ENCODE results near the gene ANP32E. TPM values are rescaled to one million over a fixed set of nuclear protein-coding genes. Genes with fewer than 3 reads are reported as not detected.
"Not testable (repeated sequence)": the region's sequence is repeated elsewhere in the genome, so short reads cannot be mapped to it uniquely, and the experiment has no call there.

Gene ANP32E
- total RNA-seq, 1 donor from 2014 or later = 48.9 TPM

DNA sequence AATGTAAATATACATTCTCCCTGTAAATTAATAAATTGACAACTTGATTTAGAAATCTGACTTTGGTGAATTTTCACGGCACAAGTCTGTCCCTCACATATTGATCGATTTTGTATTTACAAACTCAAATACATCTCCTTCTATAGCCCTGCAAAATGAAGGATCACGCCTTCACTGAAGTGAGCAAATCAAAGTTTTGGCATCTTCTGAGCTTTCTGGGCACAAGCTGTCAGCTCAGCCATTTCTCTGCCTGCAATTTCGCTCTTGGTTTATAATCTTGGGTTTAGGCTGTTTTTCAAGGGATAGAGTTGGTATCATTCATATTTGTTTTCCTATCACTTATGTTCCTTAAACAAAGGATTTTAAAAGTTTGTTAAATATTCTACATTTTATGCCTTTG is 25.8 kb downstream of the ANP32E start:
- Histone ChIP-seq H3K9ac (ENCODE audit: low read length) (no peak overlapping the region), H3K4me2 (ENCODE audit: low read length) (no peak overlapping the region), H3K79me2 (ENCODE audit: insufficient read depth, low read length) (no peaks in the 10 kb centered on the region), H3K9me3 (ENCODE audit: insufficient read depth, low read depth, low read length) (no peaks in the 10 kb centered on the region), H2AFZ (ENCODE audit: low read depth, low read length) (no peak overlapping the region), H3K27me3 (ENCODE audit: insufficient read depth, low read length) (no peaks in the 10 kb centered on the region), H3K4me3 (ENCODE audit: insufficient read depth, low read depth, low read length) (no peak overlapping the region), H4K20me1 (ENCODE audit: insufficient read depth, low read length) (no peaks in the 10 kb centered on the region), H3K36me3 (ENCODE audit: insufficient read depth, low read length) (no peaks in the 10 kb centered on the region), H3K4me1 (ENCODE audit: insufficient read depth, low read length) (no peaks in the 10 kb centered on the region), H3K27ac (ENCODE audit: low read depth, low read length) (no peak overlapping the region)
- Mint-ChIP-seq H3K9me3 (ENCODE audit: unreplicated experiment) (no peaks in the 10 kb centered on the region), H3K4me3 (ENCODE audit: unreplicated experiment) (no peak overlapping the region), H3K27me3 (ENCODE audit: low read depth, unreplicated experiment) (peaks cover 4% of the 10 kb centered on the region), H3K27ac (ENCODE audit: unreplicated experiment) (no peak overlapping the region), H3K4me1 (ENCODE audit: low read depth, unreplicated experiment) (peaks cover 2% of the 10 kb centered on the region), H3K36me3 (ENCODE audit: low read depth, unreplicated experiment) (no peaks in the 10 kb centered on the region)
- no peak for TF ChIP-seq EZH2 (IDR thresholded peaks at IDR 0.05; ENCODE audit: insufficient read depth, low read length)
- TF ChIP-seq CTCF (IDR thresholded peaks at IDR 0.05; ENCODE audit: insufficient read depth, low read depth, low read length) = no peak
- FAIRE-seq (no peak), DNase-seq (ENCODE audit: low read depth) (no peak)

DNA sequence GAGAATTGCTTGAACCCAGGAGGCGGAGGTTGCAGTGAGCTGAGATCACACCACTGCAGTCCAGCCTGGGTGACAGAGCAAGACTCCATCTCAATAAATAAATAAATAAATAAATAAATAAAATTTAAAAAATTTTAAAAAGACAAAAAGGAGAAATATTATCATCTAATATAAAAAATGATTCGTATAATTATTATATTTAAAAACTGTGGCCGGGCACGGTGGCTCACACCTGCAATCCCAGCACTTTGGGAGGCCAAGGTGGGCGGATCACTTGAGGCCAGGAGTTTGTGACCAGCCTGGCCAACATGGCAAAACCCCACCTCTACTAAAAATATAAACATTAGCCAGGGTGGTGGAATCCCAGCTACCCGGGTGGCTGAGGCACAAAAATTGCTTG is 27.5 kb downstream of the ANP32E start:
- H3K27me3 Mint-ChIP-seq (ENCODE audit: low read depth, unreplicated experiment); H3K9me3 ChIP-seq (ENCODE audit: insufficient read depth, low read depth, low read length); H3K4me2 ChIP-seq (ENCODE audit: low read length); H3K4me3 Mint-ChIP-seq (ENCODE audit: unreplicated experiment); H2AFZ ChIP-seq (ENCODE audit: low read depth, low read length); H3K27me3 ChIP-seq (ENCODE audit: insufficient read depth, low read length); H3K9me3 Mint-ChIP-seq (ENCODE audit: unreplicated experiment); H3K36me3 Mint-ChIP-seq (ENCODE audit: low read depth, unreplicated experiment); H3K36me3 ChIP-seq (ENCODE audit: insufficient read depth, low read length); FAIRE-seq; H3K4me3 ChIP-seq (ENCODE audit: insufficient read depth, low read depth, low read length); H3K27ac Mint-ChIP-seq (ENCODE audit: unreplicated experiment); DNase-seq (ENCODE audit: low read depth); H3K27ac ChIP-seq (ENCODE audit: low read depth, low read length); H3K79me2 ChIP-seq (ENCODE audit: insufficient read depth, low read length); H3K4me1 ChIP-seq (ENCODE audit: insufficient read depth, low read length); H3K4me1 Mint-ChIP-seq (ENCODE audit: low read depth, unreplicated experiment); H4K20me1 ChIP-seq (ENCODE audit: insufficient read depth, low read length); H3K9ac ChIP-seq (ENCODE audit: low read length): not testable (repeated sequence)

DNA sequence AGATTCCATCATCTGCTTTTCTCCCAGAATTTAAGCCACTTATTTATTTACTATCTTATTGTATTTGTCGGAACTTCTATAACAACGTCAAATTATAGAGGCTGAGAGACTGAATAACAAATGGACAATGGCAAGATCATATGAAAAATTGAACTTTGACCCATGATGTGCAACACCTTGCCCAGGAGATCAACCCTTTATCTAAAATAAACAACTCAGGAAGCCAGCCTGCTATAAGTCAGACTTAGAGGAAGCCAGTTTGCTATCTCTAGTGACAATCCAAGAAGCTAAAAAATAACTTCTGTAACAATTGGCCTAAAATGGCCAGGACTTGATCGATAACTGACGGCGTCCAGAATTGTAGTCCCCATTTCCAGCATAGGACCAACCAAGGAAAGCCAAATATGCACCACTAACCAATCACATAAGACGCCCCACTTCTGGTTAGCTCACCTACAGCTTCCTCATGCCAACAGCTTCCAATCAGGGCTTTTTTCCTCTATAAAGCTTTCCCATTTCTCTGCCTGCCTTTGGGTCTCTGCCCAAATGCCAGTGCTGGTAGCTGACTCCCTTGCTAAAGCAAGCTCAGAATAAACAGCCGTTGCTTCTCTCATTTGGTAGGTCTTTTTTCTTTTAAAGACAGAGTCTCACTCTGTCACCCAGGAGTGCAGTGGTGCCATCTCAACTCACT is 28.5 kb downstream of the ANP32E start:
- H3K27ac ChIP-seq (ENCODE audit: low read depth, low read length) = no peak overlapping the region
- no peak overlapping the region for H3K4me3 ChIP-seq (ENCODE audit: insufficient read depth, low read depth, low read length)
- no peaks in the 10 kb centered on the region for H4K20me1 ChIP-seq (ENCODE audit: insufficient read depth, low read length)
- H3K36me3 ChIP-seq (ENCODE audit: insufficient read depth, low read length) = no peaks in the 10 kb centered on the region
- DNase-seq (ENCODE audit: low read depth) = no peak
- Mint-ChIP-seq H3K4me3 (ENCODE audit: unreplicated experiment) (no peak overlapping the region), H3K27ac (ENCODE audit: unreplicated experiment) (peak overlapping the region; percentile 18), H3K36me3 (ENCODE audit: low read depth, unreplicated experiment) (no peaks in the 10 kb centered on the region), H3K27me3 (ENCODE audit: low read depth, unreplicated experiment) (peaks cover 4% of the 10 kb centered on the region), H3K9me3 (ENCODE audit: unreplicated experiment) (no peaks in the 10 kb centered on the region), H3K4me1 (ENCODE audit: low read depth, unreplicated experiment) (no peaks in the 10 kb centered on the region)
- no peak overlapping the region for H3K9ac ChIP-seq (ENCODE audit: low read length)
- no peaks in the 10 kb centered on the region for H3K9me3 ChIP-seq (ENCODE audit: insufficient read depth, low read depth, low read length)
- no peaks in the 10 kb centered on the region for H3K4me1 ChIP-seq (ENCODE audit: insufficient read depth, low read length)
- no peak overlapping the region for H3K4me2 ChIP-seq (ENCODE audit: low read length)
- H2AFZ ChIP-seq (ENCODE audit: low read depth, low read length) = no peak overlapping the region
- H3K27me3 ChIP-seq (ENCODE audit: insufficient read depth, low read length) = no peaks in the 10 kb centered on the region
- no peak for TF ChIP-seq EZH2 (IDR thresholded peaks at IDR 0.05; ENCODE audit: insufficient read depth, low read length)
- TF ChIP-seq CTCF (IDR thresholded peaks at IDR 0.05; ENCODE audit: insufficient read depth, low read depth, low read length) = no peak
- no peak for FAIRE-seq
- no peaks in the 10 kb centered on the region for H3K79me2 ChIP-seq (ENCODE audit: insufficient read depth, low read length)
